ENCODE data around the gene TPGS1. TPM values are rescaled to one million over a fixed set of nuclear protein-coding genes. Genes with fewer than 3 reads are reported as not detected.

The TPGS1 gene
- total and polyA plus RNA-seq, 10 donors: 9.8 to 24.4 (median 19.5) TPM

DNA sequence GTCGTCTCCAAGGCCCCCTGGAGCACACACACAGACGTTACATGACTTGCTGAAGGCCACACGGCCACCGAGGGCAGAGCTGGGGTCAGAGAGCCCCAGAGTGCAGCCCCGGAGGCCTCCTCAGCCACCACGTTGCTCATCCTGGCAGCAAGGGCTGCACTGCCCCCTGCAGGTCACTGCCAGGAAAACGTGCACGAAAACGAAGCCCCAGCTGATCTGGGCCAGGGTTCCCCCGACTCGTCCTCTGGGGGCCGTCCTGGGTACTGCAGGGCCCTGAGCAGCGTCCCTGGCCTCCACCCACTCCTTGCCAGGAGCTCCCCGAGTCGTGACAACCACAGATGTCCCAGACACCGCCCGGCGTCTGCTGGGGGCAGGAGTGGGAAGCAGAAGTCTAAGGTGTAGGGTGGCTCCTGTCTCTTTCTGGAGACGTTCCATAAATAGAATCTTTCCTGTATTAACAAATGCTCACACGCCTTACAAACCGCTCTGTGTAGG is 3.4 kb downstream of the TPGS1 start:
- TF ChIP-seq, protein P1, sequence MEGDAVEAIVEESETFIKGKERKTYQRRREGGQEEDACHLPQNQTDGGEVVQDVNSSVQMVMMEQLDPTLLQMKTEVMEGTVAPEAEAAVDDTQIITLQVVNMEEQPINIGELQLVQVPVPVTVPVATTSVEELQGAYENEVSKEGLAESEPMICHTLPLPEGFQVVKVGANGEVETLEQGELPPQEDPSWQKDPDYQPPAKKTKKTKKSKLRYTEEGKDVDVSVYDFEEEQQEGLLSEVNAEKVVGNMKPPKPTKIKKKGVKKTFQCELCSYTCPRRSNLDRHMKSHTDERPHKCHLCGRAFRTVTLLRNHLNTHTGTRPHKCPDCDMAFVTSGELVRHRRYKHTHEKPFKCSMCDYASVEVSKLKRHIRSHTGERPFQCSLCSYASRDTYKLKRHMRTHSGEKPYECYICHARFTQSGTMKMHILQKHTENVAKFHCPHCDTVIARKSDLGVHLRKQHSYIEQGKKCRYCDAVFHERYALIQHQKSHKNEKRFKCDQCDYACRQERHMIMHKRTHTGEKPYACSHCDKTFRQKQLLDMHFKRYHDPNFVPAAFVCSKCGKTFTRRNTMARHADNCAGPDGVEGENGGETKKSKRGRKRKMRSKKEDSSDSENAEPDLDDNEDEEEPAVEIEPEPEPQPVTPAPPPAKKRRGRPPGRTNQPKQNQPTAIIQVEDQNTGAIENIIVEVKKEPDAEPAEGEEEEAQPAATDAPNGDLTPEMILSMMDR (IDR thresholded peaks at IDR 0.05 in 8 of 11, conservative IDR thresholded peaks at IDR 0.05 in 3 of 11): peak; percentile 99 to 100 (median 99)
- peak in 2 of 3 donors; percentile 60 to 78 for TF ChIP-seq POLR2AphosphoS5 (IDR thresholded peaks at IDR 0.05)
- no peak for TF ChIP-seq POLR2A (IDR thresholded peaks at IDR 0.05)
- H3K9me3 ChIP-seq: no peaks in the 10 kb centered on the region
- peak overlapping the region in 7 of 8 donors; percentile 5 to 62 (median 26) for H3K4me3 ChIP-seq
- H3K27me3 ChIP-seq (replicated peaks in 1 of 7): no peaks in the 10 kb centered on the region
- 4 to 10% (median 6%) methylated on average over 18 to 21 of the region's 21 CpGs for whole genome bisulfite sequencing, 5 donors
- intact Hi-C loops (cut with DNase I; ENCODE audit: low total_unique reads): no loop called here
- peak; percentile 97 for DNase-seq
- H3K4me1 ChIP-seq: peaks cover 15 to 69% (median 51%) of the 10 kb centered on the region in 6 donors
- peaks cover 0 to 10% (median 0%) of the 10 kb centered on the region in 6 donors for H3K36me3 ChIP-seq
- peak overlapping the region; percentile 58 to 90 (median 84) for H3K27ac ChIP-seq

DNA sequence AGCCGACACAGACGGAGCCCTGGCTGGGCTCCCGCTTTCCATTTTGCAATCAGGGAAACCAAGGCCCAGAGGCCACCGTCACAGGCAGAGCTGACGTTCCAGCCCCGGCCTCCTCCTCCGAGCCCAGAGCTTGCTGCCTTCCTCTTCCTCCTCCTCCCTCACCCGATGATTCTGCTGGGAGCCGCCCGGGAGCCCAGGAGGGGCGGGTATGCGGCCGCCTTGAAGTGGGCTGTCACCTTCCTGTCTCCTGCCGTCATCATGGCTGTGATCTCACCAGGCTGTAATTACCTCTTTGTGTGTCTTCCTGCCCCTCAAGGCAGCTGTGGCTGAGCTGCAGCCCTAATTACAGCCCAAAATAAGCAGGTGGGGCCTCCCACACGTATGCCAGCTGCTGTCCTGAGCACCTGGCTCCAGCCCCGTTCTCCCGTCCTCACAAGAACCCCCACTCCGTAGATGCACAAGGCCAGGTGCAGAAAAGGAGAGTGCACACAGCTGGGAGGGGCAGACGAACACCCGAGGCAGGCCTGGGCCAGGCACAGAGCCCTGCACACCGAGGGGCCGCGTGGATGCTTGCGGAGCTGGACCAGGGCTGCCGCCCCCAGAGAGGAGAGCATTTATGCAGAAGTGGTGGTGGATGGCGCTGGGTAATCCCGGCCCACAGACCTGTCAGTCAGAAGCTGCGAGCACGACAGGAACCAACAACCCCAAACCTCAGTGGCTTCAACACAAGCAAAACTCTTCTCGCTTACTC is 4.0 kb downstream of the TPGS1 start:
- 12 to 28% (median 20%) methylated on average over 24 to 30 of the region's 30 CpGs for WGBS, 5 donors
- H3K4me3 ChIP-seq: peak overlapping the region in 7 of 8 donors; percentile 5 to 62 (median 26)

DNA sequence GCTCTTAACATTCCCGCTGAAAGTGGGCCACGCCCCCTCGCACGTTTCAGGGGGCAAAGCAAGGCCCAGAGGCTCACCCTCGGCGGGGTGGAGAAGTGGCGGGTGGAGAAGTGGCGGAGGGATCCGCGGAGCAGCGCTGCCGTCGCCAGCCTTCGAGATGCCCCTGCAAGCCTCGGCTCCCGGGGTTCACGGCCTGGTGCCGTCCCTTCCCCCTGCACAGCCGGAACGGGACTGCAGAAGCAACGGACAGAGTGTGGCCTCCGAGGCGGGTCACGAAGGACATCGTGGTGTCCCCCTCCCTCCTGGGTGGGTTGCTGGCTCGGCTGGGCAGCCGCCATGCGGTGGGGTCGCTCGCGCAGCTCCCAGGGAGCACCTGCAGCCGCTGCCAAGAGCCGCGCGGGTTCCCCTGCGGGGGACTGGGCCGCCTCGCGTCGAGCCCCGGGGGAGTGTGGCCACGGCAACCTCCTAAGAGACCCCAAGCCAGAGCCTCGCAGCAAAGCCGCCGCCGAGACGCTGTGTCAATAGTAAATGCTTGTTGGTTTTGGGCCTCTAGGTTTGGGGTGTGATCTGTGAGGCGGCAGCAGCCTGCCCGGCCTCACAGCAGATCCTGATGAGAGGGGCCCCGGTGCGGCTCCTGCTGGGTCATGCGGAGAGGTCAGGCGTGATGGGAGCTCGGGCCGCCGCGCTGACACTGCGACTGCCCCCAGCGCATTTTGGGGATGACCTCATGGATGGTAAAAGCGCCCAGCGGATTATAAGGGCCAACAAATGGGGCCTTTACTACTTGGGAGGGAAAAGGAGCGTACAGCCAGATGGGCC is 5.5 kb downstream of the TPGS1 start:
- TF ChIP-seq, protein P1 (IDR thresholded peaks at IDR 0.05 in 8 of 11, conservative IDR thresholded peaks at IDR 0.05 in 3 of 11): no peak
- TF ChIP-seq POLR2AphosphoS5 (IDR thresholded peaks at IDR 0.05): peak; percentile 11 to 56 (median 30)
- H3K9me3 ChIP-seq: no peaks in the 10 kb centered on the region
- peak; percentile 81 for DNase-seq
- no peaks in the 10 kb centered on the region for H3K27me3 ChIP-seq (replicated peaks in 1 of 7)
- intact Hi-C loops (cut with DNase I; ENCODE audit: low total_unique reads): no loop called here
- H3K36me3 ChIP-seq: peaks cover 0 to 10% (median 0%) of the 10 kb centered on the region in 6 donors
- H3K4me3 ChIP-seq: no peak overlapping the region
- 57 to 72% (median 61%) methylated on average over 14 to 62 of the region's 62 CpGs for WGBS, 5 donors
- H3K27ac ChIP-seq: peak overlapping the region in 4 of 8 donors; percentile 7 to 90 (median 86)
- peaks cover 12 to 56% (median 37%) of the 10 kb centered on the region in 6 donors for H3K4me1 ChIP-seq

More for the DNA sequence above, 4.0 kb downstream of the TPGS1 start:
- DNase-seq: peak; percentile 92
- peaks cover 0 to 10% (median 0%) of the 10 kb centered on the region in 6 donors for H3K36me3 ChIP-seq
- H3K9me3 ChIP-seq: no peaks in the 10 kb centered on the region
- intact Hi-C loops (cut with DNase I; ENCODE audit: low total_unique reads): no loop called here
- H3K27me3 ChIP-seq (replicated peaks in 1 of 7): no peaks in the 10 kb centered on the region
- TF ChIP-seq, protein P1 (IDR thresholded peaks at IDR 0.05 in 8 of 11, conservative IDR thresholded peaks at IDR 0.05 in 3 of 11): no peak
- TF ChIP-seq POLR2AphosphoS5 (IDR thresholded peaks at IDR 0.05): peak; percentile 66 to 78 (median 74)
- peaks cover 14 to 63% (median 45%) of the 10 kb centered on the region in 6 donors for H3K4me1 ChIP-seq
- H3K27ac ChIP-seq: peak overlapping the region; percentile 58 to 90 (median 84)
